Progenitor cell of endocrine pancreas (in vitro differentiated cells): ENCODE results near the gene EEF1A2. TPM values are rescaled to one million over a fixed set of nuclear protein-coding genes. Genes with fewer than 3 reads are reported as not detected.

Experiments
- DNase-seq: peaks from one replicate; pipeline ENCODE4 v3.0.0; 2021; ENCODE audit warnings: low spot score; ENCODE audit not compliant: unreplicated experiment
- H3K27ac Mint-ChIP-seq: 2 replicates; pipeline ENCODE4 v1.8.0; 2021; ENCODE audit warnings: mild to moderate bottlenecking, moderate library complexity, mixed read lengths
- H3K27me3 Mint-ChIP-seq: 2 replicates; pipeline ENCODE4 v1.8.0; 2021; ENCODE audit warnings: mixed read lengths
- H3K36me3 Mint-ChIP-seq: 2 replicates; pipeline ENCODE4 v1.8.0; 2022; ENCODE audit warnings: mixed read lengths; ENCODE audit not compliant: insufficient read depth
- H3K4me1 Mint-ChIP-seq: 2 replicates; pipeline ENCODE4 v1.8.0; 2021; ENCODE audit warnings: low read depth, mixed read lengths
- H3K4me3 Mint-ChIP-seq: 2 replicates; pipeline ENCODE4 v1.8.0; 2021; ENCODE audit warnings: low read depth, mild to moderate bottlenecking, moderate library complexity, mixed read lengths
- H3K9me3 Mint-ChIP-seq: 2 replicates; pipeline ENCODE4 v1.8.0; 2021; ENCODE audit warnings: low read depth, mixed read lengths
- CTCF ChIP-seq: fragments of 200-600 bp; sonication (generic); IDR thresholded peaks from one replicate; pipeline ENCODE4 v1.5.0; 2021; ENCODE audit warnings: antibody characterized with exemption, mild to moderate bottlenecking; ENCODE audit not compliant: unreplicated experiment
- total RNA-seq: library from RNA; stranded (reverse); gene quantifications from 2 replicates; pipeline ENCODE4 v1.2.1, GENCODE V29; 2021

Gene EEF1A2
- total RNA-seq, 1 donor from 2014 or later: 11.0 TPM

- TF ChIP-seq CTCF: no peak
- H3K9me3 Mint-ChIP-seq: no peaks in the 10 kb centered on the region
- H3K4me1 Mint-ChIP-seq: peaks cover 3% of the 10 kb centered on the region
- H3K36me3 Mint-ChIP-seq: no peaks in the 10 kb centered on the region
- DNase-seq: no peak
- H3K27me3 Mint-ChIP-seq: no peaks in the 10 kb centered on the region
- H3K4me3 Mint-ChIP-seq: no peak overlapping the region
- peak overlapping the region; percentile 73 for H3K27ac Mint-ChIP-seq
Measured at GRCh38 chr20:63534831-63535651, 36.2 kb upstream of the EEF1A2 start.

- no peaks in the 10 kb centered on the region for H3K27me3 Mint-ChIP-seq
- DNase-seq: no peak
- H3K4me3 Mint-ChIP-seq: no peak overlapping the region
- peaks cover 3% of the 10 kb centered on the region for H3K4me1 Mint-ChIP-seq
- H3K27ac Mint-ChIP-seq: no peak overlapping the region
- no peaks in the 10 kb centered on the region for H3K9me3 Mint-ChIP-seq
- no peaks in the 10 kb centered on the region for H3K36me3 Mint-ChIP-seq
- no peak for TF ChIP-seq CTCF
Measured at GRCh38 chr20:63534427-63534830, 35.5 kb upstream of the EEF1A2 start.

GRCh38 chr20:63533871-63534393 lies 35.0 kb upstream of the EEF1A2 start:
- peaks cover 3% of the 10 kb centered on the region for H3K4me1 Mint-ChIP-seq
- H3K27ac Mint-ChIP-seq: no peak overlapping the region
- DNase-seq: no peak
- no peaks in the 10 kb centered on the region for H3K9me3 Mint-ChIP-seq
- no peaks in the 10 kb centered on the region for H3K36me3 Mint-ChIP-seq
- H3K4me3 Mint-ChIP-seq: no peak overlapping the region
- H3K27me3 Mint-ChIP-seq: no peaks in the 10 kb centered on the region
- no peak for TF ChIP-seq CTCF

GRCh38 chr20:63533388-63533787 lies 34.5 kb upstream of the EEF1A2 start:
- TF ChIP-seq CTCF: no peak
- Mint-ChIP-seq H3K4me3 (no peak overlapping the region), H3K4me1 (peaks cover 3% of the 10 kb centered on the region), H3K9me3 (no peaks in the 10 kb centered on the region), H3K27me3 (no peaks in the 10 kb centered on the region), H3K36me3 (no peaks in the 10 kb centered on the region), H3K27ac (no peak overlapping the region)
- DNase-seq: no peak

- no peak for TF ChIP-seq CTCF
- peak; percentile 9 for DNase-seq
- H3K27me3 Mint-ChIP-seq: no peaks in the 10 kb centered on the region
- H3K36me3 Mint-ChIP-seq: no peaks in the 10 kb centered on the region
- peaks cover 3% of the 10 kb centered on the region for H3K4me1 Mint-ChIP-seq
- H3K9me3 Mint-ChIP-seq: no peaks in the 10 kb centered on the region
- H3K4me3 Mint-ChIP-seq: no peak overlapping the region
- no peak overlapping the region for H3K27ac Mint-ChIP-seq
Measured at GRCh38 chr20:63532449-63532971, 33.6 kb upstream of the EEF1A2 start.
